Measurements from ENCODE around the gene CDK3.

GRCh38 chr17:76040376-76040775 lies 39.7 kb downstream of the CDK3 start:
- TF ChIP-seq POLR2A (IDR thresholded peaks at IDR 0.05; ENCODE audit: low read length) (no peak), GATA1 (IDR thresholded peaks at IDR 0.05; ENCODE audit: low read depth, low read length) (no peak)

Measured in erythroblast (primary cell).